NCI-H146 treated with DMSO at 0.1 percent for 48 hours (cell line): Measurements from ENCODE around the gene SLX9.

Experiments
- DNase-seq: peaks from one replicate; lab custom pipeline; 2025; ENCODE audit not compliant: unreplicated experiment; lab: John Stamatoyannopoulos, UW

SLX9 gene

DNA sequence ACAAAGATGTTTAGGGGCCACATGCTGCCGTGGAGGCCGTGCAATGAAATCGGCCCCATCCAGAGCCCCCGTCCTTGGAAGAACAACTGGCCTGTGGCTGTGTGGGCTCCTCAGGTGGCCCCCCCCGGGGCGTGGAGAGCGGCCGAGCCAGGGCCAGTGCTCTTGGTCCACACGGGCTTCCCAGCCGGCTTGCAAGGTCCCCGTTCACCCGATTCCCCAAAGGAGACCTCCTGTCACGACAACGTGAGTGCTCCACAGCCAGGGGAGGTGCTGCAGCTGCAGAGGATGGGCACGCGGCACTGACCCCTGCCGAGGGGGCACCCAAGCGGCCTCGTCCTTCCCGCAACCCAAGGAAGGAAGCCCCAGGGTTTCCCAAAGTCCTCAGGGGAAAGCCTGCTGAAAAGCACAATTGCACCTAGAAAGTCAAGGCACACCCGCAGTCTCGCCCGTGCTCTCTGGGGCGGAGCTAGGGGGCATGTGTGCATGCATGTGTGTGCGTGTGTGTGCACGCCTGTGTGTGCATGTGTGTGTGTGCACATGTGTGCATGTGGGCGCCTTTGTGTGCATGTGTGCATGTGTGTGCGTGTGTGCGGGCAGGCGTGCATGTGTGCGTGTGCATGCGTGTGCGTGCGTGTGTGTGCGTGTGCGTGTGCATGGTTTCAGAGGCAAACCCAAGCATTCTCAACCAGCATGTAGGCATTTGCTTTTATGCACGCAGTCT is 48.2 kb downstream of the SLX9 start:
- no peak for DNase-seq

DNA sequence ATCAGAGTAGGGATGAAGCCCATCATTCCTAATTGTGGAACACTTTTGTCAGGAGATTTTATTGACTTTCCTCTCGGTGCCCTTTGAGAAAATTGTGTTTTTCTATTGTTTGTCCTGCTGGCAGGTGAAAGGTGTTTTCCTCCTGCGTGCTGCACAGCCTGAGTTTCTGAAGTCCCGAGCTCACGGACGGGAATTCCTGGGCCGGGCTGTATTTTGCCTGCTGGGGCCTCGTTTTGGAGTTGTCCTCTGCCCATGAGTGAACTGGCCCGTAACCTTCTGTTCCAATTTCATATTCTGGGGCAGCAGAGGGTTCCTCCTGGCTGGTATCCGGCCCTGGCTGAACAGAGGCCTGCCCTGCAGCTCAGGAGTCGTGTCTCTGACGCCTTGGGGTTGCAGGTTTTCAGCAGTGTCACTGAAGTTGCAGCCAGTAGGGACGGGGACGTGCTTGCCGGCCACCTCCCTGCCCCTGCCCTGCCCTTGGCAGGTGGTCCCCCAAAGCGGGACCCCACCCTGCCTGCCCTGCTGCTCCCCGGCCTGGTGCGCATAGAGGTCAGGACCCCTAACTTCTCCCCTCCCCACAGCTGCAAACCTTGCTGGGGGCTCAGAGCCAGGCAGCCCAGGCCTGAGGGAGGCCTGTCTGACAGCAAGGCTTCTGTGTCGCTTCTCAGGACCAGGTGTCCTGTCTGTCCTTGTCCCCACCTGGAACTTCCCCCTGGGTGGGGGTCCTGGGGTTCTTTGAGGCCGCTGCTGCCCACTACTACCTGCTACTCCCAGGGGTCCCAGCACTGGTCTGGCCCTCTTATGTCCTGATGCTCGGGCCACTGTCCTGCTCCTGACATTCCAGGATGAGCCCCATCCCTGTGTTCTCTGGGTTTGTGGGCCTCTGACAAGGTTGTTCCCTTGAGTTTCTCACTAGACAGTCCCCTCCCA is 49.0 kb downstream of the SLX9 start:
- DNase-seq: no peak

DNA sequence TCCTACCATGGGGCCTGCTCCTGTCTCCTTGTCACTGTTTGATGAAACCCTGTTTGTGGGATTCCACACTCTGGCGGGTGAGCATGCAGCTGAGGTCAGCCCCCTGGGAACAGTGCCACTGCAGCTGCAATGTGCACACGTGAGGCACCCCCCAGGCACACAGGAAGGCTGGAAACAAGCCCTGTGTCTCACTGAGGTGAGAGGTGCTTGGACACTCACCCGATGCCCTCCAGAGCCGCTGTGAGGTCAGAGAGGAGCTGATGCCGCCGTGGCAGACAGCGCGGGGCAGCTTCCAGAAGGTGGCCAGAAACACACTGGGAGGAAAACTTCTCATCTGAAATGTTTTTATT is 49.7 kb downstream of the SLX9 start:
- DNase-seq: no peak

DNA sequence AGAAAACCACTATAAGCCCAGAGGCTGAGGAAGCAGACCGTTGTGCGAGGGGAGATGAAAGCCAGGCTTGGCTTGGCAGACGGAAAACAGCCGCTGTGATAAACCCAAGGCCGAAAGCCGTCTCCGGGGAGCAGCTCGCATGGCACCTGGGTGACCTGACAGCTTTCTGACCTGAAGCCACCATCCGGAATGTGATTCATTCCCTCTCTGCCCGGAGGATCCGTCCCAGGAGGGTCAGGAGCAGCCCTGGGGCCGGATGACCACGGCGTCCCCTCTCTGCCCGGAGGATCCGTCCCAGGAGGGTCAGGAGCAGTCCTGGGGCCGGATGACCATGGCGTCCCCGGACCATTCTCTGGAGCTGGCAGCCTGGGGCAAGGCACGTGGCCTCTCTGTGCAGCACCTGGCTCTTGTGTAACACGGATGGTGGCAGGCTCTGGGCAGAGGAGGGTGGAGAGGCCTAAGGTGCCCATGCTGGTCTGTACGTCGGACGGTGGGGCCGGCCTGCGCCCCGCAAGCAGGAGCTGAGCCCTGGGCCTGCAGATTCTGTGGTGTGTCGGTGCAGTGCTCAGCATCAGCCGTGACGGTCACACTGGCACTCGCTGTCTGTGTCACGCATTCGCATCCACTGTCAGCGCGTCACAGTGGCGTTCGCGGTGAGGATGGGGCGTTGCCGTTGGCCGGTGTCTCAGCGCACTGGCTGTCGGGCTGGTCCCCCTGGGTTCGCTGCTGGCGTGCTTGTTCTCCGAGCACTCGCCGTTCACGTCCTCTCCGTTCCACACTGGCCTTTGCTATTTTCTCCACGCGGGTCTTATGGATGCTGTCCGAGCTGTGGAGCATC is 50.3 kb downstream of the SLX9 start:
- DNase-seq: no peak

DNA sequence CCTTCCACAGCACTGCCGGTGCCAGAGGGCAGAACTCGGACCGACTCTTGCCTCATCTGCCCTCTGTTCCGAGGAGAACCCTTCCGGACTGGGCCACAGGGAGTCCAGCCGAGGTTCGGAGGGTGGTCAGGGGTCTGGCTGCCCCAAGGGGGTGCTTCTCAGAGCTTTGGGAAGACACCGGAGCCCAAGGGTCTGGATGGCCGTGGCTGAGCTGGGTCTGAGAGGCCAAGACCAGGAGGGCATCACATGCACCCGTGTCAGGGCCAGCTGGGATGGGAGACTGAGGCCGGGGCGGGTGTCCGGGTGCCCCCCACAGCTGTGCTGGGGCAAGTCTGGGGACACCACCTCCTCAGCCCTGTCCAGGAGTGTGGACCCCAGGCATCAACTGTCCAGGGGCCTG is 51.1 kb downstream of the SLX9 start:
- no peak for DNase-seq

DNA sequence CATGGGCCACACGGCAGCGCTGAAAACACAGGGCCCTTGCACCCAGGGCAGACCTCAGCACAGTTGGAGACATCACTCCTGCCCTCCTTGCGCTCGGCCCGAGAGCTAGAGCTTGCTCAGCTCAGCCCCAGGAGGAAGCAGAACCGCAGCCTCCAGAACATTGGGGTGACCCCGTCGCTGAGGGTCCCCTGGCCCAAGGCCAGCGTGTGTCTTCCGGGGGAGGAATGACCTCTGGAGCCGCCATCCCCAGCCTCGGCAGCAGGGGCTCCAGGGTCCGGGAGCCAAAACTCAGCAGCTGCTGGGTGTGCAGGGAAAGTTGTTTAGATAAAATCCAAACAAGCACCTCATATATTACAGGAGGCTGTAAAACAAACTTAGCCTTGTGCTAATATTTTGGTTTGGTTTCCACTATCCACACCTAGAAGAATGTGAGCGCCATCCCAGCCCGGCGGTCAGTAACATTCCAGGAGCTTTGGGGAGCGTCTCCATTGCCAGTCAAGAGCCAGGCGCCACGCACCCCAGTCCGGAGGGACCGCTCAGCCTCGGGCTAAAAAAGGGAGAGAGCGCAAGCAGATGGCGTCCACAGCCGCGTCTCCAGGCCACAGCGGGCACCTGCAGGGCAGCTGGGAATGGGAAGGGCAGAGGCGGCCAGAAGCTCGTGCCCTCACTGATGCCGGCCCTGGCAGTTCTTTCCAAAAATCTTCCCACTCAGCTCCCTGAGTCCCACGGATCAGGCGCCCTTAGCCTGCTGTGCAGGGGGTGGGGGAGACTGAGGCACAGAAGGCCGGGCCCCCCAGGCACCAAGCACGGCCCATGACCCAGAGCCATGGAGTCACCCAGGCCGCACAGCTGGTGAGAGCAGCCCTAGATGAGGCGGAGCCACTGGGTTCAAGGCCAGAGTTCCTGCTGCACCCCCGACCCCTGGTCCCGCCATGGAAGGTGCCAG is 52.0 kb downstream of the SLX9 start:
- no peak for DNase-seq

DNA sequence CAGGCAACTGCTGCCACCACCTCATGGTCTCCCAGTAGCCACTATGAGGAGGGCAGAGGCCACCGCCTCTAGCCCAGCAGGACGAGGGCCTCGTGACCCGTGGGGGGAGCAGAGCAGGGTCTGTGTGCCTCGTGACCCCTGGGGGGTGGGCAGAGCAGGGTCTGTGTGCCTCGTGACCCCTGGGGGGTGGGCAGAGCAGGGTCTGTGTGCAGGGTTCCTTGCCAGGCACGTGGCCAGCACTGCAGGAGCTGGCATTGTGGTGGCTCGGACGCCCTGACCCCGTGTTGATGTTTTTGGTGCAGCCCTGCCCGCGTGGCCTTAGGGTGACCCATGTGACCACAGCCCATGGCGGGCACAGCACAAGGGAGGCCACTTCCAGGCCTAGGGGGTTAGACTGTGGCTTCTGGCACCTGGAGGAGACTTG is 52.8 kb downstream of the SLX9 start:
- DNase-seq: no peak

DNA sequence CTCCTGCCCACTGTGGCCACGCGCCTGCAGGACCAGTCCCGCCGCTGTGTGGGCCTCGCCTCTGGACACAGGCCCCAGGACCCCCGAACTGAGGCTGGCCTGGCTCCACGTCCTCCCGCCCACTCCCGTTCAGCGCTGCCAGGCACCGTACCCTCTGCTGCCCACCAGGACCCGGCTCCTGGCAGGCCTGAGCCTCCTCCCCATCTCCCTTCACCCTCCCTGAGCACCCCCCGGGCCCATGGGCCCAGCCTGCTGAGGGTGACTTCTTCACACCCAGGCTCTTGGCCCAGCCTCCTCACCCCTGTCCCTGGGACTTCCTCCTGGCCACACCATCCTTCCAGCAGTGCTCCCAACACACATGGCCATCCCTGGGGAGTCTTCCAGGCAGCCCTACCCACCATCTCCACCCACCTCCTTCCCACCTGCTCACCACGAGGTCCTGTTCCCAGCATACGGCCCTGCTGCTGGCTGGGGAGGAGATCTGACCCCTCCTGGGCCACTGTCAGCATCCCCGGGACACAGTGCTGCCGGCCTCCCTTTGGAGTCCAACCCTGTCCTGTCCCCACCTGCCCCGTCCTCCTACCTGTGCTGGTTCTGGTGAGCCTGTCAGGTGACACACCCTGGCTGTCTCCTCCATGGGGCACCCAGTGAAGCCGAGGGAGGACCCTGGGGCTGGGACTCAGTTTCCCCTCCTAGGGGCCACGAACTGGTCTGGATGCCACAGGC is 53.7 kb downstream of the SLX9 start:
- no peak for DNase-seq

DNA sequence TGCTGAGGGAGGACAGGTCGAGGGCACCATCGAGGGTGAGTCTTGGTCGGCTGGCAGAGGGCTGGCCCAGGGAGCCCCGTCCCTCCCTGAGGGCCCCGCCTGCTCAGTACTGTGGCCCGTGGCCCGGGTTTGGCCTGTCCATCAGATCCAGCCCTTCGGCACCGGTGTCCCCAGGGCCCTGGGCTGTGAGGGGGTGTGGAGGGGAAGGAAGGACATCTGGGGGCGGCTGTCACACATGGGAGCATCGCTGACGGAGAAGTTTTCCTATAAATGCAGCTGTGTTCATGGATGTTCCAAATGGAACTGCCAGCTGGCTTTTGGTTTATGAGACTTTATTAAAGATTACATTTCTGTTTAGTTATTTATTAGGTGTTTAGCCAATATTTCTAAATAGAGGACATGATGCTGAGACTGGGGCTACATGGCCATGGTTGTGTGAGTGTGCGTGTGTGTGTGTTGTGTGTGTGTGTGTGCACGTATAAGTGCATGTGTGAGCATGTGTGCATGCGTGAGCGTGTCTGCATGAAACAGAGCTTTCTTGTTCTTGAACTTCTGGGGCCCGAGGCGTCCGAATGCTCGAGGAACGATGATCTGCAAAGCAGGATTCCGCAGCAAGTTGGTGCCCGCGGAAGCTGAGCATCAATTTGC is 54.3 kb downstream of the SLX9 start:
- DNase-seq: no peak

DNA sequence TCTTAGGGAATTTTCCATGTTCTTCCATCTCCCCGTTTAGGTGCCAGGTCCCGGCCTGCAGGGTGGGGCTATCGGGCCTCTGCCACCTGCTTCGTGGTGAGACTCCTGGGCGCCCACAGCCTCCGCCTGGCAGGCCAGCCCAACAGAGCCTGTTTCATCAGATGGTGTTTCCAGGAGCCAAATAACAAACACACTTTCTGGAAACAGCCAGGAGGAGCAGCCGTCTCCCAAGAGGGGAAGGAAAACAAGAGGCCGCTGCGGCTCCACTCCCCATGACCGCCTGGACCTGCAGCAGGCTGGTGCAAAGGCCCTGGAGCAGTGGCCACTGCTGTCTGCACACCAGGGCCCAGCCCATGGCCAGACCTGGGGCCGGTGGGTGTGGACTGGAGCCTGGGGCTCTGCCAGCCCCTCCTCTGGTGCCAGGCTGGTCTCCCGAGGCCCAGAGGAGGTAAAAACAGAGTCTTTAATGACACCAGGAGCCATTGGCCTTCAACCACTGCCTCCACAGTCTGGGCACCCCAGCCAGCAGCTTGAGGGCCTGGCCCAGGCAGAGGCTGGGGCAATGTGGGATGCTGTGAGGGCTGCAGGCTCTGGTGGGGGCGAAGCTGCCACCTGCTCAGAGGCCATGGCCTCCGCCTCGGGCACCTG is 55.0 kb downstream of the SLX9 start:
- no peak for DNase-seq

DNA sequence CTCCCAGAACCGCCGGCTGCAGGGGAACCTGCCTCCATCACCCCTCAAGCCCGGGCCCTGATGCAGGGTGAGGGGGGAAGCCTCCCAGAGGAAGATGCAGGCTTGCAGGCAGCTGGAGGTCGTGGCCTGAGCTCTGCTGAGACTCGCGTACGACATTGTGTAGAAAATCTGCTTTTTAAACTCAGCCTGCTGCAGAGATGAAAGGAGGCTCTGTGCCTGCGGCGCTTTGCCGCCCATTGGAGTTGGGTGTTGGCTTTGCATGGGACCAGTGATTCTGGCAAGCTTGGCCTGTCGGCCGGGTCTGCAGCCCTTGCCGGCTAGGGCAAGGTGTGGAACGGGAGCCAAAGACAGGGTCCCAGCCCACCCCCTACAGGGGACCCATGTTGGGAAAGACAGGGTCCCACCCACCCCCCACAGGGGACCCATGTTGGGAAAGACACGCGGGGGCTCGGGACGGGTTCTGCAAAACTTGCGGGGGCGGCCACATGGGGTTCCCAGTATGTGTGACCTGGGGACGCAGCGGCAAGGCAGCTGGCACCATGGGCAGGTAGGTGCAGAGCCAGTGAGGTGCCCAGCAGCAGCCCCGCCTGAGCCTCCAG is 55.6 kb downstream of the SLX9 start:
- no peak for DNase-seq

DNA sequence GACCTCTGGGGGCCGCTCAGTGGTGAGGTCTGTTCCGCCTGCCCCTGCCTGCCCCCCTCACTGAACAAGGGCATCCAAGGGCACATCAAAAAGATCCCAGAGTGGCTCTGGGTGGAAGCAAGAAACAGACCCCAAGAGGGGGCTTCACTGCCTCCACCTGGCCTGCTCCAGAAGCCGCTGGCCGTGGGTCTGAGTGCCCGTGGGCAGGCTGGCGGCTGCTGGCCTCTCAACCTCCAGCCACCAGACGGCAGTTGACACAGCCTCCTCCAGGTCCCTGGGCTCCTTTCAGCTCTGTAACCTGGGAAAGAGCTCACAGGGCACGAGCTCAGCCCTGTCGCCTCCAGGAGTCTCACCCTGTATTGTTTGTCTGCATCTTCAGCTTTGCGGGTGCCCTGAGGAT is 56.3 kb downstream of the SLX9 start:
- DNase-seq: no peak

DNA sequence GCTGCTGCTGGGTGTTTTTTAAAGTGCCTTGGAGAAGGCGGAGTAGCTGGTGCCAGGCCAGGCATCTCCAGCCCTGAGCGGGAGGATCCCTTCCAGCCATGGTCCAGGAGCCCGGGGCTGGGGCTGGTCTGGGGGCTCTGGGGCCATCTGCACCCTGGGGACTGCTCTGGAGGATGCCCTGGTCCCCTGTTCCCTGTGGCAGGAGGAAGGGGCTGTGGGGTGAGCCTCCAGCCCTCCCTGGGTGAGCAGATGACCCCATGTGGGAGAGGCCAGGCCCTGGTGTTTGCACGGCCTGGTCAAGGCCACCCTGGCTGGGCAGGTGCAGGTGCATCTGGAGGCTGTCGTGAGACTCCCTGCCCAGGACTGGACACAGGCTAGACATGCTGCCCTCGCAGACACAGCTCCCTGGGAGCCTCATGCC is 56.7 kb downstream of the SLX9 start:
- no peak for DNase-seq

DNA sequence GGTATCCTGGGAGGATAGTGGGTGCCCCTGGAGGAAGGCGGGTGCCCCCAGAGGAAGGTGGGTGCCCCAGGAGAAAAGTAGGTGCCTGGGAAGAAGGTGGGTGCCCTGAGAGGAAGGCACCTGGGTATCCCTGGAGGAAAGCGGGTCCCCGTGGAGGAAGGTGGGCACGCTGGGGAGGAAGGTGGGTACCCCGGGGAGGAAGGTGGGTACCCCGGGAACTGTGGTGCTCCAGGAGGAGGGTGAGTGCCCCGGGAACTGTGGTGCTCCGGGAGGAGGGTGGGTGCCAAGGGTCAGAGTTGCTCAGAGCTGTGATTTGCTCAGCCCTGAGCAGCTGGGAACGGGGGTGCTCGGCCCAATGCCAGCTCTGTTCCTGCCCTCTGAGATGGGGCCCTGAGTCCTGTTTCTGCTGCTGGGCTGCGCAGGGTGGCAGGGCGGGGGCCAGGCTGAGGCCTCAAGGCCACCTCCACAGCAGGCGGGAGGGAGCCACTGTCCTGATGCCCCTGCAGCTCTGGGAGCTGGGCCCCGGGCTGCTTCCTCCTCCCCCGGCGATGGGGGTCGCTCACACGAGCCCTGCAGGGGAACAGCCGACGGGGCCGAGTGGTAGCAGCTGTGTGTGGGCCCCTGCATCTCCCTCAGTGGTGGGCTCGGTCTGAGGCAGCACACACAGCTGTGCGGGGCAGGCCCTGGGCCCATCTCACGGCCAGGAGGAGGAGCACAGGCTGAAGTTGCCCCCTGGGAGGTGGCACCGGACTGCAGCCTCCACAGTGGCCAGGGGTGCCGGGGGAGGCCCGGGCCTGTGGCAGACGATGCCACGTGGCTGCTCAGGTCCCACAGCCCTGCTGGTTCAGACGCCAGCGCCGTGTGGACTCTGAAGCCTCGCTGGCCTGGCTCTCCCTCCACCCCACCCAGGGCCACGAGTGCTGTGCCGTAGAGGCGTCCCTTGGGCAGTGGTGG is 57.4 kb downstream of the SLX9 start:
- no peak for DNase-seq

DNA sequence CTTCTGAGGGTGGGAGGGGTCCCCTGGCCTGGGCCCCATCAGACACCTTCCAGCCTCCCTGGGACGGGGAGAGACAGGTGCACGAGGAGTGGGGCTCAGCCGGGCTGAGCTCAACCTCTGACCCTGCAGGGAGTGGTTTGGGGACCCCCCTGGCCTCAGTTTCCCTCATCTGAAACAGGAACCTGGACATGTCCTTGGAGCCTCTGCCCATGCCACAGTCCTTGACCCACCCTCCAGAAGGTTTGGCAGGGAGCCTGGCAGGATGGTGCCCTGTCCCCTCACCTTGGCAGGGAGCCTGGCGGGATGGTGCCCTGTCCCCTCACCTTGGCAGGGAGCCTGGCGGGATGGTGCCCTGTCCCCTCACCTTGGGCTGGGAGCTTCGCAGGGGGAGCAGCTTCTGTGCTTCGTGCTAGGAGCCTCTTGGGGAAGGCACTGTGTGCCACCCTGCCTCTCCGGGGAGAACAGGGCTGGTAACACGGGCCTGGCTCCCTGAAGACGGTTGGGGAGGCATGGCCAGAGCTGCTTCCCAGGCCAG is 58.3 kb downstream of the SLX9 start:
- no peak for DNase-seq

DNA sequence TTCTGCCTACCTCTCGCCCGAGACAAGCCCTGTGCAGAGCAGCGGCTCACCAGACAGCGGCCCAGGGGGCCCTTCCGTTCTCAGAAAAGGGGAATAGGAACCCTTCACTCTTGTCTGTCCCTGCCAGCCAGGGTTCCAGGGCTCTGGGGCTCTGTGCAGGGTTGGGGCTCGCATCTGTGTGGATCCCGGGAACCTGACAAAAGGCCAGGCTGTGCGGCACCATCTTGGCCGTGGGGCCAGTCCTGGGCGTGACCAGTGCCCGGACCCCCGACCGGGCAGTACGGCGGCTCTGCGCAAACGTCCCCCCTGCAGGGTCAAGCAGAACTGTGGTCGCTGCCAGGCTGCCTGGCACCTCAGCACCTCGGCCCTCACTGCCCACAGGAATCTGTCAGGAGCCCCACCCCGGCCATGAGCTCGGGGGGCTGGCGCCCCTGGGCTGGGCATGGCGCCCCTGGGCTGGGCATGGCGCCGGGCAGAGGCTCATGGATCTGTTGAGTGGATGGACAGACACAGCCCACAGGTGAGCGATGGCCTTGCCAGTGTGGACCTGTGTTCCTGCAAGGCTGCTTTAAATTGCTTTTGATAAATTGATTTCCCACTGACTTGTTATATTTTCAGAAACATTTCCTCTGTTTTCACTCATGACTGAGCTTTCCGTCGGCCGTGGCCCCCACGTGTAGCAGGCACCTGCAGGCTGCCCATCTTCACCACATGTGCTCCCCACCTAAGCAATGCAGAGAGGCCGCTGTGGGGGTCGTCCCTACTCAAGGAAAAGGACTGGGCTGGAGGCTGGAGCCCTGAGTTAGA is 59.0 kb downstream of the SLX9 start:
- DNase-seq: no peak
